Effector memory CD4-positive, alpha-beta T cell (primary cell): ENCODE data around the gene CTXN3.
"Not testable (repeated sequence)": the region's sequence is repeated elsewhere in the genome, so short reads cannot be mapped to it uniquely, and the experiment has no call there.

Source experiments
- DNase-seq, 3 donors: peaks; one replicate each; pipeline ENCODE4 v3.0.0-alpha.2; 2020
- H3K27ac ChIP-seq: 2 replicates; pipeline ENCODE4 v1.7.0; 2013; ENCODE audit warnings: mild to moderate bottlenecking, low read length, moderate library complexity; ENCODE audit not compliant: insufficient read depth, poor library complexity, severe bottlenecking
- H3K27me3 ChIP-seq: replicated peaks from 2 replicates; pipeline ENCODE4 v1.7.0; 2013; ENCODE audit warnings: mild to moderate bottlenecking, low read length; ENCODE audit not compliant: insufficient read depth, control insufficient read depth, poor library complexity, severe bottlenecking
- H3K36me3 ChIP-seq: 2 replicates; pipeline ENCODE4 v1.7.0; 2013; ENCODE audit warnings: mild to moderate bottlenecking, low read length, moderate library complexity; ENCODE audit not compliant: control insufficient read depth, insufficient read depth
- H3K4me1 ChIP-seq: 2 replicates; pipeline ENCODE4 v1.7.0; 2013; ENCODE audit warnings: low read length, mild to moderate bottlenecking; ENCODE audit not compliant: control insufficient read depth, insufficient read depth, poor library complexity, severe bottlenecking
- H3K4me3 ChIP-seq: 2 replicates; pipeline ENCODE4 v1.7.0; 2013; ENCODE audit warnings: low read length, low read depth, mild to moderate bottlenecking; ENCODE audit not compliant: insufficient read depth, poor library complexity, severe bottlenecking
- H3K9me3 ChIP-seq: 2 replicates; pipeline ENCODE4 v1.7.0; 2013; ENCODE audit warnings: mild to moderate bottlenecking, low read length, moderate library complexity; ENCODE audit not compliant: control insufficient read depth

CTXN3 gene

DNA sequence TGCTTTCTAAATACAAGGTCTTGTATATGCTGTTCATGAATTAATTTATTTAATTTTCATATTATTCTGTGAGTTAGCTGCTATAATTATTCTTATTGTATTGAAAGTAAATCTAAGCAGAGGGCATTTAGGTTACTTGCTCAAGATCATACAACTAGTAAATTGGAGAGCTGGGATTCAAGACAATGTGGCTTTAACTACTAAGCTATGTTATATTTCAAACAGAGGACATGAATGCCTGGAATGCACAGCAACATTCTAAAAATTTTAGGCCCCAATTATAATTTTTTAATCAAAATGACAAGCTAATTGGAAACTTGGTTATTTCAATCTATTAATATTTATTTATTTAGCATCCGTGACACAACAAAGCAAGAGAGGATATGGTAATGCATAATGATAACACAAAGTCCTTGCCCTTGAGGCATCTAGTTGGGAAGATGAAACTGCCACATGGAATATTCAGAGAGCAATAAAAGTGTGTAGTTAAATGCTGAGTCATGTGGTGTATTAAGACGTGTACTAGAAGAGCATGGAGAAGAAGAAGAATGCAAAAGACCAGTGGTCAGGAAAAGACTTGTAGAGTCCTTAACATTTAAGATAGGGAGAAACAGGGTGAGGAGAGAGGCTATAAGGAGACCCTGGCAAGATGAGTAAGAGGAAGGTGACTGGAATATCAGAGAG is 24.4 kb downstream of the CTXN3 start:
- Histone ChIP-seq H3K4me3 (no peak overlapping the region), H3K9me3 (no peaks in the 10 kb centered on the region), H3K27ac (no peak overlapping the region), H3K27me3 (no peaks in the 10 kb centered on the region), H3K4me1 (no peaks in the 10 kb centered on the region), H3K36me3 (no peaks in the 10 kb centered on the region)
- DNase-seq = no peak

- H3K27ac ChIP-seq, H3K36me3 ChIP-seq, H3K9me3 ChIP-seq, DNase-seq, H3K4me1 ChIP-seq, H3K27me3 ChIP-seq, H3K4me3 ChIP-seq: not testable (repeated sequence)
Observed at GRCh38 chr5:127676951-127677350, 28.1 kb downstream of the CTXN3 start.

DNA sequence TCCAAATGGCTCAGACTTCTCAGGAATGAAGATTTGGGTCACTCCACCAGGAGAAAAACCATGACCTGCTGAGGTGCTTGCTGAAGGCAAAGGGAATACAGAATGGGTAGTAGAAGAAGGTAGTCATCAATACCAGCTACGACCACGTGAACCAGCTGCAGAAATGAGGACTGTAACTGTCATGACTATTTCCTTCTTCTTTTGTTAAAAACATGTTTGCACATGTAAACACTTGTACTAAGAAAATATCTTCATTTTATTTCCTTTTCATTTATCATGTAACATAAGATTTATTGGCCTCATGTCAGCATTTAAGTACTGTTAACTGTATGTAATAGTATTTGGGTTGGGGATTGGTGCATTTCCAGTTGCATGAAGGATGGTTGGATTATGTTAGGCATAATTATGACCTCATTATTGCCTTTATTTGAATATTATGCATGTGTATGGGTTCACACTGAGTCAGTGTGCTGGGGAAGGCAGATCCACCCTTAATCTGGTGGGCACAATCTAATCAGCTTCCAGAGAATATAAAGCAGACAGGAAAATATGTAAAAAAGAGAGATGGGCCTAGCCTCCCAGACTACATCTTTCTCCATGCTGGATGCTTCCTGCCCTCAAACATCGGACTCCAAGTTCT is 30.9 kb downstream of the CTXN3 start:
- H3K36me3 ChIP-seq, DNase-seq, H3K27ac ChIP-seq, H3K27me3 ChIP-seq, H3K4me1 ChIP-seq, H3K4me3 ChIP-seq, H3K9me3 ChIP-seq: not testable (repeated sequence)

DNA sequence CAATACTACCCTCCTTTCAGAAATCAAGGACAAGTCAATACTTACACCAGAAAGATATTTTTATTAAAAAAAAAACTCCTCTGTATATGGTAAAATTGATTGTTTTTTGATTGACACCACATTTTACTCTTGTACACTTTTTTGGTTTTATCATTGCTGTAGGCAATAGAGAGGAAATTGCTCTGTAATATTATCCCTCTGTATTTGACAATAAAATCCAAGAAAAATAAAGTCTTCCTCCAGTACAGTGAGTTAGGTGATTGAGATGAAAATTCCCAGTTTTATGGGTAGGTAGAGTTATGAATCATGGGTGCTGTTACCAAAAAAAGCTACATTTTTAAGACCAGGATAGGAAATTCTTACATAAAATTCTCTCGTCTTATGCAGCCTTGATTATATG is 31.7 kb downstream of the CTXN3 start:
- DNase-seq = no peak
- Histone ChIP-seq H3K27ac (no peak overlapping the region), H3K36me3 (no peaks in the 10 kb centered on the region), H3K4me3 (no peak overlapping the region), H3K9me3 (no peaks in the 10 kb centered on the region), H3K4me1 (no peaks in the 10 kb centered on the region), H3K27me3 (no peaks in the 10 kb centered on the region)

GRCh38 chr5:127683008-127683407 is 34.1 kb downstream of the CTXN3 start:
- no peak for DNase-seq
- no peaks in the 10 kb centered on the region for H3K36me3 ChIP-seq
- H3K4me3 ChIP-seq = no peak overlapping the region
- H3K27me3 ChIP-seq = no peaks in the 10 kb centered on the region
- no peaks in the 10 kb centered on the region for H3K9me3 ChIP-seq
- no peak overlapping the region for H3K27ac ChIP-seq
- H3K4me1 ChIP-seq = no peaks in the 10 kb centered on the region

DNA sequence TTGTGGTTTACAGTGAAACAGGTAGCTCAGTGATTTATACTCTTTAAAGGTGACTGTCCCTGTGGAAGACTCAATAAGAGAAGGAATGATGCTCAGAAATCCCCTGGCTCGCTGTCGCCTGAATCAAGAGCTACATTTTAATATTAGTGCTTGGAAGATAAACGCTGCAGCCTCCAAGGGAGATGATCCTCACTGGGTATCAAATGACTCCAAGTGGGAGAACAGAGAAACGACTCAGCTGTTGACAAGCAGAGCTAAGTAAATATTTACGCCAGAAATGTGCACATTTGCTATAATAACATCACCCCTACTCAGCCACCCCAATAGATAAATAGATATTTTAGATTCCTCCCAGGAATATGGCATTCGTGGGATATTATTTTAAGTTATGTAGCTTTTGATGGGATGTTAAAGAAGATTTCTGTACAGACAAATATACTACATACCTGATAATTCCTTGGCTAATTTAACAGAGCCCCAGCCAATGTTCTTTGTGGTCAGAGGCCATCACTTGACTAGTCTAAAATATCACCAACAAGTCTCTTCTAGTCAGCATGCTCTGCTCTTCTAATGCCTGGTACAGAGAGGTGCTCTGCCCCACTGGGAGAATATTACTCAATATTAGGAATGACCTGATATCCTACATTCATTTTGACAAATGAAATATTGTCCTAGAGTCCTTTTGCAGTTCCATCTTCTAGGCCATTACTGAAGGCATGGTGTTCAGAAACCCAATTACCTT is 36.0 kb downstream of the CTXN3 start:
- Histone ChIP-seq H3K27me3 (no peaks in the 10 kb centered on the region), H3K9me3 (no peaks in the 10 kb centered on the region), H3K4me1 (no peaks in the 10 kb centered on the region), H3K4me3 (no peak overlapping the region), H3K36me3 (no peaks in the 10 kb centered on the region), H3K27ac (no peak overlapping the region)
- DNase-seq = no peak

DNA sequence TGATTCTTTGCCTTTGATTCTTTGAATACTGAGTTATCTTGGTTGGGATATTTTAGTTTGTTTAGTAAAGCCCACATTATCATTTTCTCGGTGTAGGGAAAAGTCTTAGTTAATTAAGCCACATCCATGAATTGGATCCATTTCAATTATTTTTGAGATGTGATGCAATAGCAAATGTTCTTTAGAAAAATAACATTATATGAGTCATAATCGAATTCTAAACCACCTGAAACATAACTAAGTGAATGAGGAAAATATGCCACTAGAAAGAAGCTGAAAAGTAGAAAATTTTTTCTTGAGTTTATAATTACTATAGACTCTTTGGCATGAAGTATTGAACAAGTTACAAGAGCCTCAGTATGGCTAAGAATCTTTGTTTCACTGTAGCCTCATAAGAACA is 36.8 kb downstream of the CTXN3 start:
- Histone ChIP-seq H3K36me3 (no peaks in the 10 kb centered on the region), H3K27ac (no peak overlapping the region), H3K4me1 (no peaks in the 10 kb centered on the region), H3K27me3 (no peaks in the 10 kb centered on the region), H3K4me3 (no peak overlapping the region), H3K9me3 (no peaks in the 10 kb centered on the region)
- DNase-seq = no peak

GRCh38 chr5:127686424-127686823 is 37.5 kb downstream of the CTXN3 start:
- DNase-seq = no peak
- Histone ChIP-seq H3K27ac (no peak overlapping the region), H3K36me3 (no peaks in the 10 kb centered on the region), H3K27me3 (no peaks in the 10 kb centered on the region), H3K9me3 (no peaks in the 10 kb centered on the region), H3K4me1 (no peaks in the 10 kb centered on the region), H3K4me3 (no peak overlapping the region)

GRCh38 chr5:127694518-127695171 is 45.8 kb downstream of the CTXN3 start:
- H3K27ac ChIP-seq = no peak overlapping the region
- no peak for DNase-seq
- H3K36me3 ChIP-seq = no peaks in the 10 kb centered on the region
- no peak overlapping the region for H3K4me3 ChIP-seq
- H3K27me3 ChIP-seq = no peaks in the 10 kb centered on the region
- H3K4me1 ChIP-seq = no peaks in the 10 kb centered on the region
- no peaks in the 10 kb centered on the region for H3K9me3 ChIP-seq

DNA sequence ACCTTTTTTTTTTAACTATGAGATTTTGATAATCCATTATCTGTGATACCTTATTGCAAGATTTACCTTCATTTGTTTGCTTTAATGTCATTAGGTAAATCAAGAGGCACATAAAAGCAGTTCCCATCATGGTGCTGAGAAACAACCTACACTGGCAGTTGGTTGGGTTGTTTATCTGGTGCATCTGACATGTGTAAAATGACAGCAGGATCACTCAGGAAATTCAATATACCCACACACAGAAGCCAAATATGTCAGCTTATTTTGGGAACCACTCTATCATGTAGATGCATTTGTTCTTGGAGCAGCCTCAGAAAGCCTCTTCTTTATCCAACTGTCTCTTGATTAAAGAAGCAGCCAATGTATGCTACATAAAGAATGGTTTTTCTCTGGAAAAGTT is 46.5 kb downstream of the CTXN3 start:
- Histone ChIP-seq H3K4me1 (no peaks in the 10 kb centered on the region), H3K27me3 (no peaks in the 10 kb centered on the region), H3K27ac (no peak overlapping the region), H3K9me3 (no peaks in the 10 kb centered on the region), H3K4me3 (no peak overlapping the region), H3K36me3 (no peaks in the 10 kb centered on the region)
- DNase-seq = no peak
